Activated naive CD8-positive, alpha-beta T cell treated with anti-CD3 and anti-CD28 coated beads, Interleukin-2, amount 10 ng/mL, durations not matched to agents 7 days and 5 days (primary cell): ENCODE measurements around the gene CUEDC1. TPM values are rescaled to one million over a fixed set of nuclear protein-coding genes. Genes with fewer than 3 reads are reported as not detected.

Experiments used
- ATAC-seq: fragments of 150-1000 bp; cut with Tn5 transposase; one replicate; pipeline ENCODE4 v1.10.0; 2021; ENCODE audit warnings: low read depth, moderate library complexity
- POLR2A ChIA-PET: fragments of 350-600 bp; sonication (Branson Sonifier 250); formaldehyde crosslinking; loops from one replicate; lab custom pipeline; 2021; ENCODE audit warnings: antibody characterized with exemption; lab: Charles Lee
- DNase-seq: peaks from one replicate; pipeline ENCODE4 v3.0.0; 2021
- H3K27ac Mint-ChIP-seq: one replicate; pipeline ENCODE4 v1.8.0; 2022; ENCODE audit warnings: mild to moderate bottlenecking, mixed read lengths
- H3K27me3 Mint-ChIP-seq: one replicate; pipeline ENCODE4 v1.8.0; 2022; ENCODE audit warnings: mild to moderate bottlenecking, moderate library complexity, mixed read lengths
- H3K36me3 Mint-ChIP-seq: one replicate; pipeline ENCODE4 v1.8.0; 2021; ENCODE audit warnings: mild to moderate bottlenecking, mixed read lengths
- H3K4me1 Mint-ChIP-seq: one replicate; pipeline ENCODE4 v1.8.0; 2021; ENCODE audit warnings: mixed read lengths
- H3K4me3 Mint-ChIP-seq: one replicate; pipeline ENCODE4 v1.8.0; 2022; ENCODE audit warnings: mild to moderate bottlenecking, moderate library complexity, mixed read lengths
- H3K9me3 Mint-ChIP-seq: one replicate; pipeline ENCODE4 v1.8.0; 2021; ENCODE audit warnings: mixed read lengths
- total RNA-seq, 2 experiments: library from RNA; stranded (reverse); gene quantifications; one replicate each; pipeline ENCODE4 v1.2.3, GENCODE V29; 2021

CUEDC1 gene
- total RNA-seq, 2 experiments from 2014 or later = 0.28 to 1.2 TPM

- ATAC-seq = no peak
- no peak overlapping the region for H3K4me3 Mint-ChIP-seq
- POLR2A ChIA-PET = no interaction called here
- H3K9me3 Mint-ChIP-seq = no peaks in the 10 kb centered on the region
- H3K27ac Mint-ChIP-seq = no peak overlapping the region
- DNase-seq = no peak
- peaks cover 12% of the 10 kb centered on the region for H3K27me3 Mint-ChIP-seq
- no peaks in the 10 kb centered on the region for H3K4me1 Mint-ChIP-seq
- H3K36me3 Mint-ChIP-seq = no peaks in the 10 kb centered on the region
Measured at GRCh38 chr17:57885148-57885915, 69.9 kb downstream of the CUEDC1 start.

GRCh38 chr17:57881783-57882351 lies 73.3 kb downstream of the CUEDC1 start:
- peaks cover 26% of the 10 kb centered on the region for H3K27me3 Mint-ChIP-seq
- POLR2A ChIA-PET = no interaction called here
- DNase-seq (no peak), ATAC-seq (no peak)
- H3K27ac Mint-ChIP-seq = no peak overlapping the region
- no peak overlapping the region for H3K4me3 Mint-ChIP-seq
- H3K4me1 Mint-ChIP-seq = peaks cover 6% of the 10 kb centered on the region
- H3K9me3 Mint-ChIP-seq = no peaks in the 10 kb centered on the region
- H3K36me3 Mint-ChIP-seq = no peaks in the 10 kb centered on the region

- no peak overlapping the region for H3K27ac Mint-ChIP-seq
- H3K36me3 Mint-ChIP-seq = no peaks in the 10 kb centered on the region
- ATAC-seq = no peak
- H3K4me1 Mint-ChIP-seq = peaks cover 14% of the 10 kb centered on the region
- POLR2A ChIA-PET = no interaction called here
- DNase-seq = no peak
- H3K9me3 Mint-ChIP-seq = no peaks in the 10 kb centered on the region
- peaks cover 26% of the 10 kb centered on the region for H3K27me3 Mint-ChIP-seq
- no peak overlapping the region for H3K4me3 Mint-ChIP-seq
Measured at GRCh38 chr17:57881143-57881542, 74.1 kb downstream of the CUEDC1 start.

- peak; percentile 30 for ATAC-seq
- Mint-ChIP-seq H3K27ac (no peak overlapping the region), H3K27me3 (peaks cover 27% of the 10 kb centered on the region), H3K36me3 (no peaks in the 10 kb centered on the region), H3K4me1 (peaks cover 17% of the 10 kb centered on the region), H3K4me3 (no peak overlapping the region), H3K9me3 (no peaks in the 10 kb centered on the region)
- POLR2A ChIA-PET = no interaction called here
- no peak for DNase-seq
Measured at GRCh38 chr17:57880086-57880456, 75.1 kb downstream of the CUEDC1 start.

- ATAC-seq (no peak), DNase-seq (no peak)
- peaks cover 17% of the 10 kb centered on the region for H3K4me1 Mint-ChIP-seq
- POLR2A ChIA-PET = interaction anchor here (0.6 to 1.1 kb wide), 2 partner anchors 12 to 109 kb away, joined by 3 to 4 read pairs; no protein-coding TSS in a partner anchor
- peaks cover 27% of the 10 kb centered on the region for H3K27me3 Mint-ChIP-seq
- no peak overlapping the region for H3K4me3 Mint-ChIP-seq
- no peaks in the 10 kb centered on the region for H3K36me3 Mint-ChIP-seq
- no peak overlapping the region for H3K27ac Mint-ChIP-seq
- no peaks in the 10 kb centered on the region for H3K9me3 Mint-ChIP-seq
Measured at GRCh38 chr17:57879437-57880085, 75.7 kb downstream of the CUEDC1 start.

GRCh38 chr17:57877803-57878377 lies 77.3 kb downstream of the CUEDC1 start:
- Mint-ChIP-seq H3K36me3 (no peaks in the 10 kb centered on the region), H3K9me3 (no peaks in the 10 kb centered on the region), H3K27me3 (peaks cover 32% of the 10 kb centered on the region), H3K27ac (no peak overlapping the region), H3K4me3 (no peak overlapping the region), H3K4me1 (peaks cover 27% of the 10 kb centered on the region)
- POLR2A ChIA-PET = no interaction called here
- DNase-seq = no peak
- no peak for ATAC-seq

- no peak for DNase-seq
- POLR2A ChIA-PET = interaction anchor here (0.7 kb wide), 1 partner anchor 10 kb away, joined by 3 read pairs; no protein-coding TSS in a partner anchor
- Mint-ChIP-seq H3K9me3 (no peaks in the 10 kb centered on the region), H3K4me3 (no peak overlapping the region), H3K27ac (no peak overlapping the region), H3K4me1 (peaks cover 31% of the 10 kb centered on the region), H3K27me3 (peaks cover 30% of the 10 kb centered on the region), H3K36me3 (no peaks in the 10 kb centered on the region)
- no peak for ATAC-seq
Measured at GRCh38 chr17:57876866-57877237, 78.4 kb downstream of the CUEDC1 start.

- DNase-seq (no peak), ATAC-seq (peak; percentile 45)
- H3K36me3 Mint-ChIP-seq = no peaks in the 10 kb centered on the region
- peaks cover 37% of the 10 kb centered on the region for H3K27me3 Mint-ChIP-seq
- H3K27ac Mint-ChIP-seq = peak overlapping the region; percentile 37
- H3K9me3 Mint-ChIP-seq = no peaks in the 10 kb centered on the region
- POLR2A ChIA-PET = interaction anchor here (0.7 to 1.2 kb wide), 2 partner anchors 21 to 208 kb away, joined by 3 read pairs; no protein-coding TSS in a partner anchor
- H3K4me3 Mint-ChIP-seq = no peak overlapping the region
- H3K4me1 Mint-ChIP-seq = peaks cover 31% of the 10 kb centered on the region
Measured at GRCh38 chr17:57876023-57876865, 79.0 kb downstream of the CUEDC1 start.

- no peaks in the 10 kb centered on the region for H3K9me3 Mint-ChIP-seq
- no peak for ATAC-seq
- peaks cover 36% of the 10 kb centered on the region for H3K27me3 Mint-ChIP-seq
- POLR2A ChIA-PET = interaction anchor here (0.6 to 1.2 kb wide), 3 partner anchors 22 to 756 kb away, joined by 3 read pairs; no protein-coding TSS in a partner anchor
- DNase-seq = no peak
- H3K4me3 Mint-ChIP-seq = no peak overlapping the region
- H3K36me3 Mint-ChIP-seq = no peaks in the 10 kb centered on the region
- peaks cover 31% of the 10 kb centered on the region for H3K4me1 Mint-ChIP-seq
- no peak overlapping the region for H3K27ac Mint-ChIP-seq
Measured at GRCh38 chr17:57875290-57876022, 79.8 kb downstream of the CUEDC1 start.

GRCh38 chr17:57874434-57875289 lies 80.5 kb downstream of the CUEDC1 start:
- Mint-ChIP-seq H3K9me3 (no peaks in the 10 kb centered on the region), H3K4me1 (peaks cover 26% of the 10 kb centered on the region), H3K36me3 (no peaks in the 10 kb centered on the region), H3K4me3 (no peak overlapping the region), H3K27ac (no peak overlapping the region), H3K27me3 (peaks cover 37% of the 10 kb centered on the region)
- POLR2A ChIA-PET = interaction anchor here (0.6 to 1.2 kb wide), 4 partner anchors 18 to 757 kb away, joined by 3 to 4 read pairs (median 3); no protein-coding TSS in a partner anchor
- peak; percentile 55 for ATAC-seq
- DNase-seq = no peak

- Mint-ChIP-seq H3K27ac (no peak overlapping the region), H3K4me3 (no peak overlapping the region), H3K27me3 (peaks cover 32% of the 10 kb centered on the region), H3K9me3 (no peaks in the 10 kb centered on the region), H3K36me3 (no peaks in the 10 kb centered on the region), H3K4me1 (peaks cover 27% of the 10 kb centered on the region)
- POLR2A ChIA-PET = interaction anchor here (0.9 to 1.1 kb wide), 2 partner anchors 19 to 73 kb away, joined by 3 to 4 read pairs; no protein-coding TSS in a partner anchor
- DNase-seq = no peak
- no peak for ATAC-seq
Measured at GRCh38 chr17:57874058-57874419, 81.2 kb downstream of the CUEDC1 start.
